ENCODE results near the gene PEMT. TPM values are rescaled to one million over a fixed set of nuclear protein-coding genes. Genes with fewer than 3 reads are reported as not detected.

Gene PEMT
- total and polyA plus RNA-seq, 9 donors: 6.6 to 62.8 (median 32.5) TPM

GRCh38 chr17:17497065-17497844 is 94.3 kb downstream of the PEMT start:
- Histone ChIP-seq H3K9me3 (no peaks in the 10 kb centered on the region), H3K4me3 (peak overlapping the region; percentile 58), H3K36me3 (no peaks in the 10 kb centered on the region), H3K27ac (no peak overlapping the region), H3K27me3 (no peaks in the 10 kb centered on the region), H3K4me1 (ENCODE audit: insufficient read depth) (peaks cover 4% of the 10 kb centered on the region)
- TF ChIP-seq EP300 (IDR thresholded peaks at IDR 0.05): no peak
- TF ChIP-seq CTCF (IDR thresholded peaks at IDR 0.05): no peak
- TF ChIP-seq POLR2A (IDR thresholded peaks at IDR 0.05): no peak
- DNase-seq: peak in 3 of 5 donors; percentile 19 to 39 (median 25)
- WGBS, 3 donors: 36 to 46% (median 36%) methylated on average over 17 to 19 of the region's 19 CpGs
- intact Hi-C loops (cut with DNase I): loop anchor here (2.0 to 10.0 kb wide), 6 partner anchors 70 to 148 kb away; partner anchors contain the start of gene PEMT (in 2 of the 4)

DNA sequence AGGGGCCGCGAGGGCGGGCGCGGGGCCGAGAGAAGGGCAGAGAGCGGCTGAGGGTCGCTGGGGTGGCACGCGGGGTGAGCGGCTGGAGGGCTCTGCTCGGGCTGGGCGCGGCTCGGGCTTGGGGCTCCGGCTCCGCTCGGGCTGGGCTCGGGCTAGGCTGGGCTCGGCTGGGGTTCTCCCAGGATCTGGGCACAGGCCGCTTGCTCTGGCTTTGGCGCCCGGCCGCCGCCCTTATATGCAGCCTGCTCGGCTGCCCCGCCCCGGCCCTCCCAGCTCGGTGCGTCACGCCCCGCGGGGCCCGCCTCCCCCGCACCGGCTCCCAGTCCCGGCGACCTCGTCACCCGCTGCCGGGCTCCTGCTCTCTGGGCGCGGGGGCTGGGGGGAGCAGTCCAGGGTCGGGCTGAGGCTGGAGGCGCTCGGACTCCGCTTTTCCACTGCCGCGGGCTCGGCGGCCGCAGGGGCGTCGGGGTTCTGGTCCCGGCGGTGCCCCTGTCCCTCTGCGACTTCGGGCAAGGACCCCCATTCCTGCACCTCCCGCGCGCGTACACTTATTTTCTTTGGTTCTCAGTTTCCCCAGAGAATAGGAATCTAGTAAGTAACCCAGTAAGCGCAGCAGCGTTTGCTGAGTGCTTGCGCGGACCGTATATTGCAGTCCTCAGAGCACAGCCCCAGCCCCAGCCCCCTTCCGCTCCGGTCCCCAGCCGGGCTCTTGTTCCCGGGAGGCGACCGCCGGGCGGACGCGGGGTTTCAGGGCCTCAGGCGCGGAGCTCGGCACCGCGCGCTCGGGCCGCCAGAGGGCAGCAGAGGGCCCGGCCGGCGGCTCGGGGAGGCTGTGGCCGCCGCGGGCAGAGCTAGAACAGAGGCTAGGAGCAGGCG is 95.1 kb downstream of the PEMT start, which contains the start of gene RASD1:
TSS of gene RASD1 (minus strand) at position 207 of the 876 bp plus-strand sequence. CDS start 214 bp downstream, outside the sequence.
- Histone ChIP-seq H3K4me3 (peak within 1 kb of the TSS; percentile 58), H3K36me3 (no peaks in the 10 kb centered on the region), H3K9me3 (no peaks in the 10 kb centered on the region), H3K27ac (peak within 1 kb of the TSS in 1 of 2 donors; percentile 45), H3K4me1 (ENCODE audit: insufficient read depth) (peaks cover 4% of the 10 kb centered on the region), H3K27me3 (no peaks in the 10 kb centered on the region)
- peak; percentile 88 to 96 (median 91) for DNase-seq
- WGBS, 3 donors: 0 to 1% (median 1%) methylated on average over 76 to 93 of the region's 93 CpGs
- TF ChIP-seq EP300 (IDR thresholded peaks at IDR 0.05) (no peak), CTCF (IDR thresholded peaks at IDR 0.05) (peak; percentile 93 to 97 (median 95)), POLR2A (IDR thresholded peaks at IDR 0.05) (peak; percentile 94)
- intact Hi-C loops (cut with DNase I): loop anchor here (2.0 to 10.0 kb wide), 6 partner anchors 71 to 148 kb away; partner anchors contain the start of gene PEMT (in 2 of the 4)

GRCh38 chr17:17495536-17496188 is 95.8 kb downstream of the PEMT start:
- H3K4me3 ChIP-seq: peak overlapping the region; percentile 58
- H3K36me3 ChIP-seq: no peaks in the 10 kb centered on the region
- no peaks in the 10 kb centered on the region for H3K9me3 ChIP-seq
- H3K27me3 ChIP-seq: no peaks in the 10 kb centered on the region
- peaks cover 4% of the 10 kb centered on the region for H3K4me1 ChIP-seq (ENCODE audit: insufficient read depth)
- no peak overlapping the region for H3K27ac ChIP-seq
- WGBS, 3 donors: 1 to 3% (median 1%) methylated on average over 39 to 65 of the region's 65 CpGs
- intact Hi-C loops (cut with DNase I): loop anchor here (2.0 to 10.0 kb wide), 6 partner anchors 72 to 149 kb away; partner anchors contain the start of gene PEMT (in 2 of the 4)
- TF ChIP-seq POLR2A (IDR thresholded peaks at IDR 0.05) (no peak), EP300 (IDR thresholded peaks at IDR 0.05) (no peak), CTCF (IDR thresholded peaks at IDR 0.05) (no peak)
- peak in 2 of 5 donors; percentile 40 to 42 for DNase-seq
